Fibroblast of lung (primary cell): ENCODE data around the gene SPPL2B.

ENCODE experiments used
- EZH2 ChIP-seq: IDR thresholded peaks from 2 replicates; pipeline ENCODE4 v1.5.1; 2012; ENCODE audit warnings: low read length, control low read depth, mild to moderate bottlenecking; ENCODE audit errors: missing control alignments
- TF ChIP-seq, protein P1 (sequence below), 2 donors: IDR thresholded peaks in 1 of 2; conservative IDR thresholded peaks in 1 of 2; 1 replicate in 1 of 2; 2 replicates in 1 of 2; pipeline ENCODE4 v1.5.1; 2011 to 2012; ENCODE audit warnings: low read length in 2 of 2, control low read depth in 1 of 2, inconsistent platforms in 1 of 2, low read depth in 1 of 2, mild to moderate bottlenecking in 1 of 2

DNA sequence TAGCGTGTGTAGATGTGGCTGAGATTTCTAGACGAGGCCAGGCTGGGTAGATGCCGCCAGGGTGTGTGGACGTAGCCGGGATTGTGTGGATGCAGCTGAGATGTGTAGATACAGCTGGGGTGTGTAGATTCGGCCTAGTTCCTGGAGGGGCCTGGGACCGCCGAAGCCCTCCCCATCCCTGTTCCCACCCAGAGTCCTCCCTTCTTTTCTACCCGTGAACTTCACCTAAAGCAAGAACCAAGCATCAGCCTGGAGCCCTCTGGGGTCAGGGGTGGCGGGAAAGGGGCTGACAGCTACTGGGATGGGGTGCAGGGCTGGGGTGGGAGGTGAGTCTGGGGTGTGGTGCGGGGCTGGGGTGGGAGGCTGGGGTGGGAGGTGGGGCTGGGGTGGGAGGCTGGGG is 32.3 kb downstream of the SPPL2B start:
- TF ChIP-seq, protein P1, sequence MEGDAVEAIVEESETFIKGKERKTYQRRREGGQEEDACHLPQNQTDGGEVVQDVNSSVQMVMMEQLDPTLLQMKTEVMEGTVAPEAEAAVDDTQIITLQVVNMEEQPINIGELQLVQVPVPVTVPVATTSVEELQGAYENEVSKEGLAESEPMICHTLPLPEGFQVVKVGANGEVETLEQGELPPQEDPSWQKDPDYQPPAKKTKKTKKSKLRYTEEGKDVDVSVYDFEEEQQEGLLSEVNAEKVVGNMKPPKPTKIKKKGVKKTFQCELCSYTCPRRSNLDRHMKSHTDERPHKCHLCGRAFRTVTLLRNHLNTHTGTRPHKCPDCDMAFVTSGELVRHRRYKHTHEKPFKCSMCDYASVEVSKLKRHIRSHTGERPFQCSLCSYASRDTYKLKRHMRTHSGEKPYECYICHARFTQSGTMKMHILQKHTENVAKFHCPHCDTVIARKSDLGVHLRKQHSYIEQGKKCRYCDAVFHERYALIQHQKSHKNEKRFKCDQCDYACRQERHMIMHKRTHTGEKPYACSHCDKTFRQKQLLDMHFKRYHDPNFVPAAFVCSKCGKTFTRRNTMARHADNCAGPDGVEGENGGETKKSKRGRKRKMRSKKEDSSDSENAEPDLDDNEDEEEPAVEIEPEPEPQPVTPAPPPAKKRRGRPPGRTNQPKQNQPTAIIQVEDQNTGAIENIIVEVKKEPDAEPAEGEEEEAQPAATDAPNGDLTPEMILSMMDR (conservative IDR thresholded peaks at IDR 0.05 in 1 of 2, IDR thresholded peaks at IDR 0.05 in 1 of 2; ENCODE audit: low read depth in 1 of 2, low read length in 2 of 2), result no peak
- no peak for TF ChIP-seq EZH2
